Superior temporal gyrus (tissue), 1 donor: ENCODE data around the gene CERS5.

Experiments
- DNase-seq: peaks from one replicate; pipeline ENCODE4 v3.0.0-alpha.2; 2016; ENCODE audit errors: extremely low spot score

Gene CERS5

DNA sequence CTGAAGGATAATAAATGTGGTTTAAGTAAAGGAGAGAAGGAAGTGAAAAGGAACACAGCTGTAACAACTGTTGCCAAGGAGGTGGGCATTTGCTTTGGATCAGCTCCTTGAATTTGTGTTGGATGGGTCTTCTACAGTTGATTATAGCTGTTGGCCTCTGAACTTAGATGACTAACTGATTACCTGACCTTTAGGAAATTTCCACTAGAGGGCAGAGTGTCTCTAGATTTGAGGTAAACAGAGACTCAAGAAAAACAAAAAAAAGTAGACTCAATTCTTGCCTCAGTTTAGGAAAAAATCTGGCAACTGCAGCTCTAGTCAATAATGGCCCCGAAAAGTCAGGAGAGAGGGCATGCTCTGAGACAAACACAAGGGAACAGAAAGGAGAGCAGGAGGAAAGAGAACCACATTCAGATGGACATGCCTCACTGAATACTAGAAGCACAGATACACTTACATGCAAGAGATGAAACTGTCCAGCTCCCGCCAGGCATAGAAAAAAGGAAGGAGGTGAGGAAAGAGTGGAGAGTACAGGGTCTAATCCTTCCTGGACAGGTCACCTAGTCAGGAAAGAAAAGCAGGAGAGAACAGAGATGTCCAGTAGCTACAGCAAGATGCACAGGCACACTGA, 34.5 kb downstream of the CERS5 start:
- DNase-seq: peak; percentile 83

DNA sequence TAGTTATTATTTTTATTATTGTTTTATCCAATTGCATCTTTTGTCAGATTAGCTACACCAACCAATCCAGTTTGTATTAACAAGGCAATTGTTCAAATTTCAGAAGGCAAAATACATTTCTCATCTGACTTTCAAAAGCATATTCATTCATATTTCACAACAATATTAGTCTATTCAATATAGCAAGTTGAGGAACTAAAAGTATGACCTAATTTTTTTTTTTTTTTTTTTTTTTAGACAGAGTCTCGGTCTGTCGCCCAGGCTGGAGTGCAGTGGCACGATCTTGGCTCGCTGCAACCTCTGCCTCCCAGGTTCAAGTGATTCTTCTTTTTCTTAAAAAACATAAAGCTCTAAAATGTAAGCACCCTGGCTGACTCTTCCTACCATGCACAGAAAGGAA, 37.9 kb downstream of the CERS5 start:
- DNase-seq: no peak

DNA sequence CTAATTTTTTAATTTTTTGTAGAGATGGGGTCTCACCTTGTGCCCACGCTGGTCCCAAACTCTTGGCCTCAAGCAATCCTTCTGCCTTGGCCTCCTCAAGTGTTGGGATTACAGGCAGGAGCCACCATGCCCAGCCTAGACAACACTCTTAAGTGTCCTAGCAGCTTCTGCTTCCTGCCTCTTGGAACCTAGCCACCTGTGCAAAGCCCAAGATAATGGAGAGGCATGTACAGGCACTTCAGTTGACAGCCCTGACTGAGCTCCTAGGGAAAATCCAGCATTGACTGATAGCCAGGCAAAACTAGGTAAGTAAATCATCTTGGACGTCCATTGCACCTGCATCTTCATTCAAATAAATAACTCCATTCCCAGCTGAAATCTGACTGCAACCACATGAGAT, 39.6 kb downstream of the CERS5 start:
- no peak for DNase-seq

DNA sequence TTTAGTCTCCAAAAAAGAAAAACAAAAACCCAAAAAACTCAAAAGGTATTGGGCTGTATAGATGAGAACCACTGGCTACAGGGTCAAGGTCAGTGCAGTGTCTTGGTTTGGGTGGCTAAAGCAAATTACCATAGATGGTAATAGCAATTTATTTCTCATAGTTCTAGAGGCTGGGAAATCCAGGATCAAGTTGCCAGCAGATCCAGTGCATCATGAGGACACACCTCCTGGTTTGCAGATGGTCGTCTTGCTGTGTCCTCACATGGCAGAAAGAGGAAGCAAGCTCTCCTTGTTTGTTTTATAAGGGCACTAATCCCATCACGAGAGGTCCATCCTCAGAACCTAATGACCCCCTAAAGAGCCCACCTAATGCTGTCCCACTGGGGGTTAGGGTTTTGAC, 44.0 kb downstream of the CERS5 start:
- DNase-seq: no peak

DNA sequence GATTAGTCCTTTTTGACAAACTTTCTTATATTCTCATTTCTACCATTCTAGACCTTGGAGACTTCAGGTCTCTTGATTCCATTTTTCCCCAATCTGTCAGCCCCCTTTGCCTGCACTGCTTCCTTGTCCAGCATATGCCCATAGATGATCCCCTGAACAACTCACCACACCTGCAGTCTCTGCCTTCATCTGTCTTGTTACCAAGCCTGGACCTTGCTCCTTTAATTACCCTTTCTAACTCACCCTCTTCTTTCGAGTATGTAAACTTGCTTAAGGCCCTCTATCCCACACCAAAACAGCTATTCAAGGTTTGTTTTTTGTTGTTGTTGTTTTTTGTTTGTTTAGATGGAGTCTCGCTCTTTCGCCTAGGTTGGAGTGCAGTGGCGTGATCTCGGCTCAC, 45.5 kb downstream of the CERS5 start:
- no peak for DNase-seq

DNA sequence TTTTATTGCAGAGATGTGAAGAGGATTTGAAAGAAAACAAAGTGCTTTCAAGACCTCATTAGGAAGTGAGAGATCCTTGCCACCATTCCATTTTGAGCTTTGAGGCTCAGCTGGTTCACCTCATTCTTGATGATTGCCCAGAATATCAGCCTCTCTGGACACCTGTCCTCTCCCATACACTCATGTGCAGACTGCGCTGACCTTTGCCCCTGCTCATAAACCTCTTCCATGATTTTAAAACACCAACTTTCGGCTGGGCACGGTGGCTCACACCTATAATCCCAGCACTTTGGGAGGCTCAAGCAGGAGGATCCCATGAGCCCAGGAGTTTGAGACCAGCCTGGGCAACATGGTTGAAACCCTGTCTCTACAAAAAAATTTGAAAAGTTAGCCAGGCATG, 46.2 kb downstream of the CERS5 start:
- DNase-seq: no peak

DNA sequence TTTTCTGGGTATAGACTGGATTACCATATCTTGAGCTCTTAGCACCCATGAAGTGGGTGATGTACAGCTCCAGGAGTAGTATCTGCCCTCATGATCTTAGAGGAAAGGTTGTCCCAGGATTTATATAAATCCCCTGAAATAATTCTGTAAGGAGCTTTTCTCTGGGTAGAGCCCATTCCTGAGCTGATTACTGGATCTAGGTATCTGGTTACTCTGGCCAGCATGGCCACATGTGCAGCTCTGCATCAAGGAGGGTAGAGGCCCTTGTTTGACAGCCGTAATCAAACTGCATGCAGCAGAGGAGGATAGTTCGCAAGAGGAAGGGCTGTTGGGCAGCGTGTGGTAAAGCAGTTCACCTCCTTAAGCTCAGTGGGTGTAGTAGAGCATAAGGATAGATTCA, 46.6 kb downstream of the CERS5 start:
- DNase-seq: no peak

DNA sequence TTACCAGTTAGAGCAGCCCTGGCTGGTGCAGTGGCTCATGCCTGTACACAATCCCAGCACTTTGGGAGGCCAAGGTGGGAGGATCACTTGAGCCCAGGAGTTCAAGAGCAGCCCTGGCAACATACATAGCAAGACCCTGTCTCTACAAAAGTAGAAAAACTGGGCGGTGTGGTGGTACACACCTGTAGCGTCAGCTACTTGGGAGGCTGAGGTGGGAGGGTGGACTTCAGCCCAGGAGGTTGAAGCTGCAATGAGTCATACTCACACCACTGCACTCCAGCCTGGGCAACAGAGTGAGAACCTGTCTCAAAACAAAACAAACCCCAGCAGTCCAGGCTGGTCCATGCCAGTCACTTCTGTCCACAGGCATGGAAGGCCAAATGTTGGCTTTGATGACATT, 47.8 kb downstream of the CERS5 start:
- DNase-seq: no peak

DNA sequence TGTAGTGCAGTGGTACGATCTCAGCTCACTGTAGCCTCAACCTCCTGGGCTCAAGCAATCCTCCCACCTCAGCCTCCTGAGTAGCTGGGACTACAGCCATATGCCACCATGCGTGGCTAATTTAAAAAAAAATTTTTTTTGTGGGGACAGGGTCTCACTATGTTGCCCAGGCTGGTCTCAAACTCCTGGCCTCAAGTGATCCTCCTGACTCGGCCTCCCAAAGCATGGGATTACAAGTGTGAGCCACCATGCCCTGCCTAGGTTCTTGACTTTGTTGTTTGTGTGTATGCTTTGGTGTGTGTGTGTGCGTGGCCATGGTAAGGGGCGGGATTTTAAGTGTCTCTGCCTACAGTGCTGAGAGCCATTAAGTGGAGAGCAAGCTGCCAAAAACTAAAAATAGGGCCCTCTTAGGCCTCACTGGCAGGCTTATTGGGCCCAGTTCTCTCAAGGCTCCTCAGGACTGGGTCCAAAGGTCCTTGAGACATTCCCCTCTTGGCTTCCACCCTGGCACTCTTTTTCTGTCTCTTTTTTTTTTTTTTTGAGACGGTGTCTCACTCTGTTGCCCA, 50.0 kb downstream of the CERS5 start:
- no peak for DNase-seq

DNA sequence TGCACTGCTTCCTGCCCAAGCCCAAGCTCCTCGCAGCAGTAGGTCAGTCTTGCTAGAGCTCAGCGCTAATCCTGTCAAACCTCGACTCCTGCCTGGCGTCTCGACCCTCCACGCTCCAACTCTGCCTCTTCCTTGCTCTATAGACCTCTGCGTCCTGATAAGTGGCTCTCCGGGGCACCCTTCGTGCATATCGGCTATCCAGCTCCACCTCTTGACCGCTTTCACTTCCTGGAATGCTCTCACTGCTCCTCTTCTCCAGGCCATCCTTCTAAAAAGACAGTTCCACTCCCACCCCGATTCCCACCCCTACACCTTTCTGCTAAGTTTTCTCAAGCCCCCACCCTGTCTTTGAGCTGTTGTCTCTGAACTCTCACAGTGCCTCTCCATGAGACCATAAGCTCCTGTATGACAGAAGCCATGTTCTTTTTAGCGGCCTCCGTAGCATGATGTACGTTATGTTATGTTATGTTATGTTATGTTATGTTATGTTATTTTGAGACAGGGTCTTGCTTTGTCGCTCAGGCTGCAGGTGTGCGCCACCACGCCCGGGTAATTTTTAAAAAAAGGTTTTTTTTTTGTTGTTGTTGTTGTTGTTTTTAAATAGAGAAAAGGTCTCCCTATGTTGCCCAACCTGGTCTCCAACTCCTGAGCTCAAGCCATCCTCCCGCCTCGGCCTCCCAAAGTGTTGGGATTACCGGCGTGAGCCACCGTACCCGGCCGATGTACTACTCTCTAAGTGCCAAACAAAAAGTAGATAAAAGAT, 54.5 kb downstream of the CERS5 start:
- peak; percentile 58 for DNase-seq

DNA sequence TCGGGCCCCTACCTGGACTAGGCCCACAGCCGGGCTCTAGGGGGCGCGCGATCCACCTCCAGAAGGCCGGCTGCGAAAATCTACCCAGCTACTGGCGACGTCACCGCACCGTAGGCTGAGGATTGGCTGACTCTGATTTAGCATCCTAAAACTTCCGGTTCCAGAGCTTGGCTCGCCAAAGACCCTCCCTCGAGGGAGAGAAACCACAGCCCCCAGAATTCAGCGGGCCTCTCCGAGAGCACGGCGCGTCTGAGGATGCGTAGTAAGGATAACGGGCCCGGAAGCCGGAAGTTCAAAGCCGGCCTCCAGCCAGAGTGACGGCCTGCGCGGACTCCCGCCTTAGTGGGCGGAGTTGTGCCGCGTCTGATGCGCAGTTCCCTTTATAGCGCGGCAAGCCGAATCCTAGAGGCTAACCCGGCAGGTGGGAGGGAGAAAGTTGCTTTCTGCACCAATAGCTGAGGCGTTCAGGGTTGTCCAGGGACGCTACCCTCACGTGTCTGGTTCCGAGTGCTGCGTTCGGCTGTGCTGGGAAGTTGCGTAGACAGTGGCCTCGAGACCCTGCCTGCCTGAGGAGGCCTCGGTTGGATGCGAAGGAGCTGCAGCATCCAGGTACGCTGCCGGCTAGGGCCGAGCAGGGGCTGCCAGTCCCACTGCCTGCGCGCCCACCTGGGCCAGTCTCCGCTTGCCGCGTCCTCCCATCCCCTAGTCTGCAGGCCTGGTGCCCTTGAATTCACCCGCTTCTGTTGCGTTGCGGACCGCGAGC, 55.3 kb downstream of the CERS5 start, which contains the start of gene COX14:
Gene COX14, plus strand, starts transcription at position 544 of the 763 bp plus-strand sequence. CDS start 7,808 bp downstream, outside the sequence.
- peak; percentile 100 for DNase-seq

DNA sequence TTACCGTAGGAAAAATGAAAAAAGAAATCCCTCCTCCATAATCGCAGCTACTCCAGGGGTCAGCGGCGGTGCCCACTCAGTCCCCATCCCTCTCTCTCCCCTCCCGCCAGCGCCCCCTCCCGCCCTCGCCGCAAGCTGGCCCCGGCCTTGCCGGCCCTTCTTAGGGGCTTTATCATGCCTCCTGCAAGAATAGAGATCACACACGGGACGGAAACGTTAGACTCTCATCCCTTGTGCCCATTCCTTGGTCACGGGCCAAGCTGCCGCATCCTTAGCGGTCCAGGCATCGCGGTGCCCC, 55.8 kb downstream of the CERS5 start:
- no peak for DNase-seq

DNA sequence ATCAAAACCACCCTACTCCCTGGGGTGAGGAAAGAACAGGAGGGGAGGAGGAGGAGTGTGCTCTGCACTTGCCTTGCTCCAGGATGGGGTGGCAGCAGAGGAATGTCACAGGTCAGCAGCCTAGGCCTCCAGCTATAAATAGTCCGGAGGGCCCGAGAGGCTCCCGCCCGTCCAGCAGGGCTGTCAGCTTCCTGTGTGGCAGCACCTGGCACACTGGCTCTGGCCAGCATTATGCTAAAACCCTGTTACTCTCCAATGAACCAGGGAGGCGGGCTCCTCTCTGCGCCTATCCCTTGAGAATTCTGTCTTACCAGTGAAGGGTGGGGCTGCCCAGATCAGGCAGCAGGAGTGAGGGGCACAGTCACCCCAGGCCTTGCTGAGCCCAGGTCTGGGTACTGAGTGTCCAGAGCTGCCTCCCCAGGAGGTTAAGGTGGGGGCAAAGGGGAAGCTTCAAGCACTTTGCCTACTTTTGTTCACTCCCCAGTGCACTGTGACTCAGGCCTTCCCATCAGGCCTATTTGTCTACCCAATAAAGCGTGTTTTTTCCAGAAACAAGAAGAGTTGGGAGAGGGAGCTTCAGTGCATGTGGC, 56.3 kb downstream of the CERS5 start:
- no peak for DNase-seq

DNA sequence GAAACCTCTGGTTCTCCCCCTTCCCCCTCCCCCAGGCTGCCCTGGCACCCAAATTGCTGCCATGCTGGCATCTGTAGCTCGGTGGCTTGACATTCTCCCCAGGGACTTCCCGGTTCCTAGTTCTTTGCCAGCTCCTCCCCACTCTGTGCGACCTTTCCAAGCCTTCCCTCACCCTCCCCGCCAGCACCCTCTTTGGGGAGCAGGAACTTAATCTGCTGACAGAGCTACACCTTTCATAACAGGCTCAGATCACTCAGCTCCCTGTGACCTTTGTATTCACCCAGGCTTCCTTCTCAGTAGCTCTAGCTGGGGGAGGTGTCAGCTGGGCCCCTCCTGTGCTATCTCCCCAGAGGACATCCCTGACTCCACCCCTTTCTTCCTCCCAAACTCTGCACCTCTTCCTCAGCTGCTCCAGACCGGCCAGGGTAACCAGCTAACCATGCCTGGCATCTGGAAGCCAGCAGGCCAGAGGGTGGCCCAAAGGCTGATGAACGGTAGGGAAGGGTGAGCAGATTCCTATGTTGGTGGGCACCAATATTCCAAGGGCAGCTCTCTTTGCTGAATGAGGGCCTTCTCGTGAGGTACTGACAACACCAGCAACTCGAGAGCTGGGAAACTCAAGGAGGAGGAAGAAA, 56.9 kb downstream of the CERS5 start:
- no peak for DNase-seq

DNA sequence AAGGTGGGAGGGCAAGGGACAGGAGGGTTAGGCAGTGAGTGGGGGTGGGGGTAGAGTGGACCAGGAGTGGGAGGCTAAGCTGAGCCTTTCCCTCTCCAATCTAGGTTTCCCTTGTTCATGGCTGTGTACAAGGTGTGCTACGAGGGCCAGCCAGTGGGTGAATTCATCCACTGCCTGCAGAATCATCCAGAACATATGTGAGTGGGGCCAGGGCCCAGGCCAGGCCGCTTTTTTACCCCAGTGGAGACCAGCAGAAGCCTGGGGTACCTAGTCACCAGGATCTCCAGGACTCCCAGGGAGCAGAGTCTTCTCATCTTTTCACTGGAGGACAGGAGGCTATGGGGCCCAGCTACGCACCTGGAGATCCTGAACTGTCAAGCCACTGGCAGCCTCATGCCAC, 57.9 kb downstream of the CERS5 start:
- DNase-seq: no peak

DNA sequence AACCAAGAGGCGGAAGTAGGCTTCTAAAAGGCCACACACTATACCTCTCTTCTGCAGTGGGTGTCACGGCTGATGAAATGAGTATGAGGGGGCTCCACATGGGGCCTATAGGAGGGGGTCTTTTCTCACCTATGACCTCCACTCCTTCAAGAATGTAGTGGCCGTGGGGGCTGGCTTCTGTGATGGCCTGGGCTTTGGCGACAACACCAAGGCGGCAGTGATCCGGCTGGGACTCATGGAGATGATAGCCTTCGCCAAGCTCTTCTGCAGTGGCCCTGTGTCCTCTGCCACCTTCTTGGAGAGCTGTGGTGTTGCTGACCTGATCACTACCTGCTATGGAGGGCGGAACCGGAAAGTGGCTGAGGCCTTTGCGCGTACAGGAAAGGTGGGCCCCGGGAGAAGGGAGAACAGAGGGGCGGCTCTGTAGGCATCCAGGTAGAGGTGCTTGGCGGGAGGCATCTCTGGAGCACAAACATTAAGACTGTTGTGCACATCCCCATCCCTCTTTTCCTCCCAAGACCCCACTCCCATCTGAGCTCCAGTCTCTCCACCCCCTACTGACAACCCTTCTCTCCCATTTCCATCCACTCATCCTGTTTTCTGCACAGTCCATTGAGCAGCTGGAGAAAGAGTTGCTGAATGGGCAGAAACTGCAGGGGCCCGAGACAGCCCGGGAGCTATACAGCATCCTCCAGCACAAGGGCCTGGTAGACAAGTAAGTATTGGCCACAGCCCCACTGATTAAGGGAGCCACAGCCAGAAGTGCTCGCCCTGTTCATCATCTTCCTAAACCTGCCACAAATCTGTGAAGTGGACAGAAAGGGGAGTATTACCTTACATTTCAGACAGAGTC, 59.5 kb downstream of the CERS5 start:
- no peak for DNase-seq

DNA sequence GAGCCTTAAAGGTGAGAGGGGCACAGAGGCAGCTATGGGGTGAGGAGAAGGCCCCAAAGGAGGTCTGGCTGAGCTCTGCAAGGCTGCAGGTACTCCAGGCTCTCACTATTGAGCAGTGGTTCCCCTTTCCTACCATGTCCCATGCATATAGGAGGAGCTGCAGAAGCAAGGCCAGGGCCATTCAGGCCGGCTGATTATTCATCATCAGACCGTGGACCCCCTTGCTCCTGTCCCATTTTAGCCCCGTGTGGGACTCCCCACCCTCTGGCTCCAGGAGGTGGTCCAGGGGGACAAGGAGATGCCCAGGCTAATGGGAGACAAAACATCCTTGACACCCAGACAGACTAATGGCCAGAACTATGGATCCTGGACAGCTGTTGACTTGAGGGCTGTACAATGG, 60.3 kb downstream of the CERS5 start:
- DNase-seq: no peak

DNA sequence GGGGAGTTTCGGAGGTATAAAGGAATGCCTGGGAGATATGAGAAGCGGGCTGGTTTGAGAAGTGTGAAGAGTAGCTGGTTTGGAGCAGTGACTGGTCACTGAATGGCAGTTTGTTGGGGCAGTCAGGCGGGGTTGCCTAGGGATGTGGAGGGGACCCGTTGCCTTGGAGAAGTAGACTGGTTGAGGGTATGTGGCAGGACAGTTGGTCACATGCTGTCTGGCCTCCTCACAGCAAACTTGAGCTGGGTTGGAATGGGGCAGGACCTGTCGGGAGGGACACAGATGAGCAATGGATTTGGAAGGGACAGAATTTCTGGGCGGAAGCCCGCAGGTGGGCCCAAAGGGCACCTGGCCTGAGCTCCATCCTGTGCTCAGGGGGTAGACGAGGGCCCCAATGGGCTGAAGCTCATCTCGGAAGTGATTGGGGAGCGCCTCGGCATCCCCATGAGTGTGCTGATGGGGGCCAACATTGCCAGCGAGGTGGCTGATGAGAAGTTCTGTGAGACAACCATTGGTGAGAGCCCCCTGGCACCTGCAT, 61.2 kb downstream of the CERS5 start:
- no peak for DNase-seq

DNA sequence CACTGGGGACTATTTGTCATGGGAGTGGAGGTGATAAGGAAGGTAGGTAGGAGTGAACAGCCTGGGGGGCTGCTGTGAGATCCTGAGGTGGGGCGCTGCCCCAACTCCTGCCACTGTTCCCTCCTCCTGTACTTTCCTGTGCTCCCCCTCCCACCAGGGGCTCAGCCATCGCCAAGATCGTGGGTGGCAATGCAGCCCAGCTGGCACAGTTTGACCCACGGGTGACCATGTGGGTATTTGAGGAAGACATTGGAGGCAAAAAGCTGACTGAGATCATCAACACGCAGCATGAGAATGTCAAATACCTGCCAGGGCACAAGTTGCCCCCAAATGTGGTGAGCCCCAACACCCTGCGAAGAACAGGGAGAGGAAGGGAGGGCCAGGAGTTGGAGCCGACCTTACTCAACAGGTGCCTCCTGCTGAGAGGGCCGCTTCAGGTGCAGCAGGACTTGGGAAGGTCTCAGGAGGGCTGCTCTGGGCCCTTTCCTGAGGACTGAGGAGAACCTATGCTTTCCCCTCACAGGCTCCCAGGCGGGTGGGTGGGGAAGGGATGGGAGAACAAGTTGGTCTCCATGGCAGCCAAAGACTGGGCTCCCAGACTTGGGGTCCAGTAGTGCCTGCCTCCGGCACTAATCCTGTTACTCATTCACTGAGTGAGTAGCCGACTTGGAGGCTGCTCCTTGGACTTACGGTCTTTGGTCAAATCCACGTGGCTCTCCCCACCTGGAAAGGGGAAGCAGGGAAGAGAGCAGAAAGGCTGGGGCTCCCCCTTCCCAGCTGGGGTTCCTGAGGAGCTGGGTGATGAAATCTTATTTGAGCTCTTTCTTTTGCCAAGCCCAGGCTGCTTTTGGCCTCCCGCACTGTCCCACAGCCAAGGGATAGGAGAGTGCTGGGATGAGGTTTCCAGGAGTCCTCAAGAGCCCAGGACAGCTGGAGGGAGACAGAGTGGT, 62.5 kb downstream of the CERS5 start:
- DNase-seq: no peak
